DOHH2 (cell line): ENCODE measurements around the gene PSMD11.

Experiments
- H3F3A ChIP-seq: fragments of 200-600 bp; sonication (generic), shearing (Covaris generic); 2 replicates; pipeline ENCODE4 v1.6.0; 2016; ENCODE audit warnings: antibody characterized with exemption, mild to moderate bottlenecking; ENCODE audit not compliant: control insufficient read depth, insufficient read depth
- H3K27ac ChIP-seq: fragments of 200-600 bp; sonication (generic); 2 replicates; pipeline ENCODE4 v1.5.1; 2014; ENCODE audit warnings: low read depth, mild to moderate bottlenecking, low read length, moderate library complexity
- H3K27me3 ChIP-seq: fragments of 200-600 bp; sonication (generic); 2 replicates; pipeline ENCODE4 v1.6.1; 2014; ENCODE audit warnings: mild to moderate bottlenecking, low read length, mixed read lengths; ENCODE audit not compliant: control insufficient read depth
- H3K36me3 ChIP-seq: fragments of 200-600 bp; sonication (generic); 2 replicates; pipeline ENCODE4 v1.6.1; 2014; ENCODE audit warnings: mild to moderate bottlenecking, low read length, moderate library complexity, mixed read lengths; ENCODE audit not compliant: control insufficient read depth
- H3K4me1 ChIP-seq: fragments of 200-600 bp; sonication (generic); 2 replicates; pipeline ENCODE4 v1.6.1; 2014; ENCODE audit warnings: mild to moderate bottlenecking, low read length, mixed read lengths; ENCODE audit not compliant: control insufficient read depth
- H3K4me2 ChIP-seq: fragments of 200-600 bp; sonication (generic); 2 replicates; pipeline ENCODE4 v1.6.0; 2014; ENCODE audit warnings: mild to moderate bottlenecking, low read length, moderate library complexity
- H3K4me3 ChIP-seq: fragments of 200-600 bp; sonication (generic); 2 replicates; pipeline ENCODE4 v1.5.1; 2014; ENCODE audit warnings: mild to moderate bottlenecking, low read length, mixed read lengths
- H3K79me2 ChIP-seq: fragments of 200-600 bp; sonication (generic); 2 replicates; pipeline ENCODE4 v1.6.1; 2014; ENCODE audit warnings: mild to moderate bottlenecking, low read length, mixed read lengths; ENCODE audit not compliant: control insufficient read depth
- H3K9me2 ChIP-seq: fragments of 200-600 bp; sonication (generic); replicated peaks from 2 replicates; pipeline ENCODE4 v1.6.1; 2014; ENCODE audit warnings: mild to moderate bottlenecking, low read length, mixed read lengths; ENCODE audit not compliant: control insufficient read depth
- H3K9me3 ChIP-seq: fragments of 200-600 bp; sonication (generic); 2 replicates; pipeline ENCODE4 v1.6.1; 2014; ENCODE audit warnings: antibody characterized with exemption, low read length, mixed read lengths; ENCODE audit not compliant: control insufficient read depth, insufficient read depth
- H4K20me1 ChIP-seq: fragments of 200-600 bp; sonication (generic); 2 replicates; pipeline ENCODE4 v1.6.0; 2014; ENCODE audit warnings: low read depth, mild to moderate bottlenecking, antibody characterized with exemption, low read length, moderate library complexity; ENCODE audit not compliant: control insufficient read depth, insufficient read depth
- CTCF ChIP-seq: fragments of 200-600 bp; sonication (generic); IDR thresholded peaks from one replicate; pipeline ENCODE4 v1.5.1; 2014; ENCODE audit warnings: antibody characterized with exemption, mild to moderate bottlenecking, low read depth, low read length; ENCODE audit not compliant: poor library complexity, severe bottlenecking
- EZH2phosphoT487 ChIP-seq: fragments of 200-600 bp; sonication (generic); IDR thresholded peaks from 2 replicates; pipeline ENCODE4 v1.6.1; 2017; ENCODE audit warnings: borderline replicate concordance, mild to moderate bottlenecking, antibody characterized with exemption, low read length, moderate library complexity, mixed read lengths

The PSMD11 gene

DNA sequence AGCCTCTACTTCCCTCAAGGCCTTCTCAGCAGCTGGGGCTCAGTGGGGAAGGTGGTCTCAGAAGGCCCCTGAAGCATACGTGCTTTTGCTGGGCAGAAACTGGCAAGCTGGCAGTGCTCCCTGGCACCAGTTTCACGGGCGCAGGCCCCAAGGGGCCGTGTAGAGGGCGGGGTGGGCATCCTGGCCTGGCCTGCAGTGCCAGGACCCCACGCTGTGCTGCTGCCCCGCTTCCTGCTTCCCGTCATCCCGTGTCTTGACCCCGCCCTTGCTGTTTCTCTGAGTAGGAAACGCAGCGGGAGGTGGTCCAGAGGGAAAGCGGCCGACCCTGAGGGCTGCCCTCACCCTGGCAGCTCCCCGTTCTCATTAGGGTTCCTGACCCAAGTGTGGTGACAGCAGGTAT is 49.3 kb downstream of the PSMD11 start:
- H3K27ac ChIP-seq = no peak overlapping the region
- H3K27me3 ChIP-seq = no peaks in the 10 kb centered on the region
- no peaks in the 10 kb centered on the region for H3K9me2 ChIP-seq
- TF ChIP-seq CTCF = no peak
- TF ChIP-seq EZH2phosphoT487 = no peak
- no peaks in the 10 kb centered on the region for H3K79me2 ChIP-seq
- H3K4me3 ChIP-seq = no peak overlapping the region
- H3K4me2 ChIP-seq = no peak overlapping the region
- H3F3A ChIP-seq = 0 out of 2 replicates have a peak, but pooled peaks cover 6% of the 10 kb centered on the region
- no peaks in the 10 kb centered on the region for H4K20me1 ChIP-seq
- no peaks in the 10 kb centered on the region for H3K9me3 ChIP-seq
- H3K4me1 ChIP-seq = peaks cover 17% of the 10 kb centered on the region
- H3K36me3 ChIP-seq = no peaks in the 10 kb centered on the region

DNA sequence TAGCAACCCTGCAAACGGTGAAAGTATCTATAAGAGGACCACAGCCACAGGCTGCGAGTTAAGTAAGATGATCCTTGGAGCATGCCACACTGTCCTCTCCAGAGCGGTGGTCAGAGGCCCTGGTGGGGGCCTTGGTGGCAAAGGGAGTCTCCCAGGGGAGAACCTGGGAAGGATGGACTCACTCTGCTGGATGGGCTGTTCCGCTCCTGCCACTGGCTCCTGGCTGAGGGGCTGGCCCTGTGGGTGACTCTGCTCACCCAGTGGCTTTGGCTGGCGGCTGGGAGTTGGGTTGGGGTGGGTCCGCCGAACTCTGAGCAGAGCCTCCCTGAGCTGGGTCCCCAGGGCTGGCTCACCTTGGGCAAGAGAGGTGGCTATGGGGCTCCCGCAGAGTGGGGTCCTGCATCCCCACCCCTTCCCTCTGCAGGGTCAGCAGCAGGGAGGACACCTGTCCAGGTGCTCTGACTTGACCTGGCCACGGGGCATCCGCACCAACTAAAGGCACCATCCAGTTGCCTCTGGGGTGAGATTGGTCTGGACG is 49.7 kb downstream of the PSMD11 start:
- Histone ChIP-seq H3K4me2 (no peak overlapping the region), H3K27ac (no peak overlapping the region), H3K4me1 (peaks cover 17% of the 10 kb centered on the region)

GRCh38 chr17:32494621-32495358 is 50.5 kb downstream of the PSMD11 start:
- no peaks in the 10 kb centered on the region for H3K27me3 ChIP-seq
- no peaks in the 10 kb centered on the region for H3K79me2 ChIP-seq
- H3K9me2 ChIP-seq = no peaks in the 10 kb centered on the region
- no peaks in the 10 kb centered on the region for H3K36me3 ChIP-seq
- TF ChIP-seq EZH2phosphoT487 (no peak), CTCF (no peak)
- H3K27ac ChIP-seq = no peak overlapping the region
- H3F3A ChIP-seq = 0 out of 2 replicates have a peak, but pooled peaks cover 6% of the 10 kb centered on the region
- no peaks in the 10 kb centered on the region for H3K9me3 ChIP-seq
- H4K20me1 ChIP-seq = no peaks in the 10 kb centered on the region
- H3K4me3 ChIP-seq = no peak overlapping the region
- no peak overlapping the region for H3K4me2 ChIP-seq
- peaks cover 17% of the 10 kb centered on the region for H3K4me1 ChIP-seq

More for the DNA sequence above, 49.7 kb downstream of the PSMD11 start:
- Histone ChIP-seq H3K79me2 (no peaks in the 10 kb centered on the region), H3K9me3 (no peaks in the 10 kb centered on the region), H4K20me1 (no peaks in the 10 kb centered on the region), H3K36me3 (no peaks in the 10 kb centered on the region), H3K4me3 (no peak overlapping the region), H3K27me3 (no peaks in the 10 kb centered on the region), H3F3A (0 out of 2 replicates have a peak, but pooled peaks cover 6% of the 10 kb centered on the region), H3K9me2 (no peaks in the 10 kb centered on the region)
- TF ChIP-seq EZH2phosphoT487 (no peak), CTCF (no peak)
